Ovary (tissue), 3 donors: ENCODE data around the gene NDUFAB1.

Experiments used
- CTCF ChIP-seq, 3 donors: fragments of 450-650 bp in 2 of 3; fragments of 200-600 bp in 1 of 3; IDR thresholded peaks; one replicate each; pipeline versions ENCODE4 v1.5.1 to v1.8.0; 2016 to 2022; ENCODE audit warnings: antibody characterized with exemption in 3 of 3, mild to moderate bottlenecking in 1 of 3
- EP300 ChIP-seq: sonication (generic); formaldehyde crosslinking; IDR thresholded peaks from one replicate; pipeline ENCODE4 v1.6.1; 2017; ENCODE audit warnings: antibody characterized with exemption
- POLR2A ChIP-seq: fragments of 450-650 bp; IDR thresholded peaks from one replicate; pipeline ENCODE4 v1.6.1; 2017; ENCODE audit warnings: antibody characterized with exemption, mild to moderate bottlenecking, moderate library complexity
- donor health status: DM: no; HTN: no; CAD: no.

GRCh38 chr16:23640615-23640930, 44.5 kb upstream of the NDUFAB1 start:
- TF ChIP-seq CTCF (IDR thresholded peaks at IDR 0.05): no peak
- no peak for TF ChIP-seq POLR2A
- no peak for TF ChIP-seq EP300
